GM18508 (cell line): ENCODE data around the gene DGKD.

ENCODE experiments used
- ATAC-seq: cut with Tn5 transposase; IDR thresholded peaks from one replicate; pipeline ENCODE4 v1.9.1; 2021; ENCODE audit warnings: moderate number of reproducible peaks; ENCODE audit not compliant: insufficient read depth, unreplicated experiment

Gene DGKD

DNA sequence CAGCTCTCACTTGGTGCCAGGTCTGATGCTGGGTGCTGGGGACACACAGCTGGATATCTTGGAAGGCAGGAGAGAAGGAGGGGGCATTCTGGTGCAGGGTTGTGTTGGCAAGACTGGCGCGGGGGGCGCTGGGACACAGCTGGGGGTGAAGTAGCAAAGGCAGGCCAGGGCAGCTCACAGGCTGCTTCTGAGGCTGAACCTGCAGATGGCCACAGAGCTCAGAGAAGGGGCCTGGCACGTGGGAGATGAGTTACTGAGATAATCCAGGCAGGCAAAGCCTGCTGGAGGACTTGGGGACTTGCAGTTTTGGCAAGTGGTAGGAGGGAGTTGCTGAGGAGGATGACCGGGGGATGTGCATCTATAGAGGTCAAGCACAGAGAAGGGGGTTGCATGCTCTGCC, 16.2 kb upstream of the DGKD start:
- ATAC-seq: no peak

DNA sequence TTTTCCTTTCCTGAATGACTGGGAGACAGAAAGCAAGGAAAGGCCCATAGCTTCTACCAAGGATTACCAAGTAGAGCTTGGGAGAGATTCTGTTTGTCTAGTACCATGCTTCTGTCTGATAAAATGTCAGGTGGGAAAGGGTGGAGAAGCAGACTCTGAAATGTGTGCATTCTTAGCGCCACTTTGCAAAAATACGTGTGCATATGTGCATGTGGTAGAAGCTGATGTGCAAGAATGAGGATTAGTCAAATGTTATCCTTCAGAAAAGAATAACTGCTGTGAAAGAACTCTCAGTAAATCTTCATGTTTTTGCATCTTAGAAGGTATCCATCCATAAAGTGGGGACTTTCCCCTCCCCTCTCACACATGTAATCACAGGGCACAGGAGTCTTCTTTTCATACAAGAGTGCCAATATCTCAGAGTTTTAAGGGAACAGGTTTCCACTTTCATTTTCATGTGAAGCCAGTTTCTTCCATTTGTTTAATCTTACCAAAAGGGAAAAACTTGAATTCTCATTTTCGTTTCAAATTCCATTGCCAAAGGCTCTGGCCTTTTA, 15.4 kb upstream of the DGKD start:
- no peak for ATAC-seq

DNA sequence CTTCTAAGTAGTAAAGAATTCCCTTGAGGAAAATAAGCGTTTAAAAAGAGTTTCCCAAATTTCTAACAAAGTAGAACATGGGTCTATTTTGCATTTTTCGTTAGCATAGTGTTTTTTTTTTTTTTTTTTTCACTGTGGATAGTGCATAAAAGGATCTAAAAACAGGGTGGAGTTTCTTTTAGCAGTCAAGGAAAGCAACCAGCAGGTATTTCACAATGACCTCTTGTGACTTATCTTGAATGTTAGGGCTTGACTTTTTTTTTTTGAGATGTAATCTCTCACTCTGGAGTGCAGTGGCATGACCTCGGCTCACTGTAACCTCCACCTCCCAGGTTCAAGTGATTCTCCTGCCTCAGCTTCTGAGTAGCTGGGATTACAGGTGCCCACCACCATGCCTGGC, 14.9 kb upstream of the DGKD start:
- ATAC-seq: no peak

GRCh38 chr2:233341296-233341695, 13.0 kb upstream of the DGKD start:
- ATAC-seq: no peak

DNA sequence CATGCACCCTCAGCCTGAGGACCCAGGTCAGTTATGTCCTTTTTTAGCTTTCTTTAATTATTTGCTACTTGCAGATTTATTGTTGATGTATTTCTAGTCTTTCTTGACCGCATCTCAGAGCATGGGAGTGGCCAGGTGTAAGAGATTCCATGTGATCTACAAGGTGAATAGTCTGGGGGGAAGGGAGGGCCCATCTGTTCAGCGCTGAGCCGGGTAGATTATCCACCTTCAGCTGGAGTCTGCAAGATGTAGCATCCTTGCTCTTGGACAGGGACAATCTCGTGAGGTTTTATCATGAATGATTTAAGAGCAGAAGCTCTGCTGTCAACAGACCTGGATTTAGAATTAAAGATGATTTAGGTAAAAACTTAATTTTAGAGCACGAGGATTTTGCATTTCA, 12.0 kb upstream of the DGKD start:
- ATAC-seq: no peak

DNA sequence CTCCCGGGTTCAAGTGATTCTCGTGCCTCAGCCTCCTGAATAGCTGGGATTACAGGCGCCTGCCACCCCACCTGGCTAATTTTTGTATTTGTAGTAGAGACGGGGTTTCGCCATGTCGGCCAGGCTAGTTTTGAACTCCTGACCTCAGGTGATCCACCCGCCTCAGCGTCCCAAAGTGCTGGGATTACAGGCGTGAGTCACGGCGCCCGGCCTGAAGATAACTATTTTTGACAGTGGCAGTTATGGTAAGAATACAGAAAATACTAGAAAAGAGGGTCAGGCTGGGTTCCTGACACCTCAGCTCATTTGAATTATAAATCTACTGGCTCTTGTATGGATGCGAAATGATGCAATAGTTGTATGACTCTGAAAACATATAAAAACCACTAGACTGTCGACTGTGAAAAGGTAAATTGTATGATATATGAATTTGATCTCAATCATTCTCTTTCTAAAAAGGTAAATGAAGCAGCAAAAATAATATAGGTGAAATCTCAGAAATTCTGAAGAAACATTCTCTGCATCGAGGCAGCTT, 11.1 kb upstream of the DGKD start:
- ATAC-seq: no peak

- no peak for ATAC-seq
Observed at GRCh38 chr2:233346376-233346775, 7.9 kb upstream of the DGKD start.

- ATAC-seq: no peak
Observed at GRCh38 chr2:233346930-233347329, 7.4 kb upstream of the DGKD start.

- no peak for ATAC-seq
Observed at GRCh38 chr2:233349005-233349998, 5.0 kb upstream of the DGKD start.

DNA sequence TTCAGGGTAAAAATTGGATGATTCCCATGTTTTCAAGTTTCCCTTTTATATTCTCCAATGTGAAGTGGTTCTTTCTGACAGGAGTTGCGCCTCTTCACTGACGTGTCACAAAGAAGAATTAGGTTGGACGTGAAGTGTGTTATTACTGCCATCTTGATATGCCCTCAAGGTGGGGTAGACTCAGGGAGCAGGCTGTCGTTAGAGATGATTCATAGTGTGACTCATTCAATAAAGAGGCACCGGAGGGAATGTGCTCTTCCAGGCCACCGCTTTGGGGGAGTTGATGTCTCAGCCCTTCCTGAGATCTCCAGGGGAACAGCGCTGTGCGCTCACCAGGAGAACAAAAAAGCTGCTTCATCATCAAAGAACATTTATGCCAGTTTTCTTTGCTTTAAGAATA, 3.6 kb upstream of the DGKD start:
- ATAC-seq: no peak

GRCh38 chr2:233351423-233351822, 2.9 kb upstream of the DGKD start:
- ATAC-seq: no peak

GRCh38 chr2:233352141-233352842, 2.0 kb upstream of the DGKD start:
- no peak for ATAC-seq

GRCh38 chr2:233353101-233353768, 1.1 kb upstream of the DGKD start:
- no peak for ATAC-seq

GRCh38 chr2:233354500-233354924, 218 bp downstream of the DGKD start:
- ATAC-seq: no peak

- ATAC-seq: no peak
Observed at GRCh38 chr2:233354971-233355574, 779 bp downstream of the DGKD start.

GRCh38 chr2:233355916-233356315, 1.6 kb downstream of the DGKD start:
- ATAC-seq: no peak

DNA sequence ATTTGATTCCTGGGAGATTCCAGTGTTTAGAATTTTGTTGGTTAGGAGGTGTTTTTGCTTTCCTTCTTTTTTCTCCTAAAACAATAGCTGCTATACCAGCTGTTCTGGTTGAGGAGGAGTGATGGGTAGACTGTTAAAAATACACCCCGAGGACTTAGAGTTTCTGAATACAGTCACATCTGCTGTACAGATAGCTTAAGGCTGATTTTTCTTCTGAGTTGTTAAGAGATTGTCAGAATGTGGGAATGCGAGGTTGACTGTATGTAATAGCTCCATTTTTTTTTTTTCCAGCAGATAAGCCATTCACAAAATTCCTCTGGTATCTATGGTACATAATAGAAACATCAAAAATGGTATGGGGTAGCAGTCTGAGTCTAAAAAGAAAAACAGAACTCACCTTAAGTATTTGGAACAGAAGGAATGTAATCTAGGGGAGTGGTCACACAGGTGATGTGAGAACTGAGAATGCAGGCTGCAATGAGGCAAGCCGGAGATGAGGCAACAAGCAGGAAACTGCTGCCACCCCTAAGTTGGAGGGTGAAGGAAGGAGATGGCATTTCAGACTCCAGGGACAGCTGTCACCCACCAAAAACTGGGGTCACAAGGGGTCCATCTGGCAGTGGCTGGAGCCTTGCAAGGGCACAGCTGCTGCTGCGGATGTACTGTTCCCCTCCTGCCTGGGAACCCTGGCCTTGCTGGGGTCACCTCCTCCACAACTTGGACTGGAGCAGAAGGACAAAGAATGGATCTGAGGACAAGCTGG, 2.4 kb downstream of the DGKD start:
- ATAC-seq: no peak

GRCh38 chr2:233358335-233358734, 4.0 kb downstream of the DGKD start:
- ATAC-seq: no peak

- ATAC-seq: no peak
Observed at GRCh38 chr2:233358947-233359346, 4.7 kb downstream of the DGKD start.
